GM18951 (cell line): ENCODE results near the gene F2R.
"Not testable (repeated sequence)": the region's sequence is repeated elsewhere in the genome, so short reads cannot be mapped to it uniquely, and the experiment has no call there.

ENCODE experiments used
- POLR2A ChIP-seq: IDR thresholded peaks from 4 replicates; pipeline ENCODE4 v1.6.1; 2011; ENCODE audit warnings: mild to moderate bottlenecking; ENCODE audit not compliant: insufficient read length, insufficient read depth; ENCODE audit errors: extremely low read depth
- in situ Hi-C: fragments of 300-500 bp; cut with MboI; formaldehyde crosslinking; loops from one replicate; pipeline ENCODE4 v1.12.0; 2022; ENCODE audit warnings: low sequenced_read_pairs, mixed read lengths, inconsistent platforms; ENCODE audit not compliant: unreplicated experiment

Gene F2R

DNA sequence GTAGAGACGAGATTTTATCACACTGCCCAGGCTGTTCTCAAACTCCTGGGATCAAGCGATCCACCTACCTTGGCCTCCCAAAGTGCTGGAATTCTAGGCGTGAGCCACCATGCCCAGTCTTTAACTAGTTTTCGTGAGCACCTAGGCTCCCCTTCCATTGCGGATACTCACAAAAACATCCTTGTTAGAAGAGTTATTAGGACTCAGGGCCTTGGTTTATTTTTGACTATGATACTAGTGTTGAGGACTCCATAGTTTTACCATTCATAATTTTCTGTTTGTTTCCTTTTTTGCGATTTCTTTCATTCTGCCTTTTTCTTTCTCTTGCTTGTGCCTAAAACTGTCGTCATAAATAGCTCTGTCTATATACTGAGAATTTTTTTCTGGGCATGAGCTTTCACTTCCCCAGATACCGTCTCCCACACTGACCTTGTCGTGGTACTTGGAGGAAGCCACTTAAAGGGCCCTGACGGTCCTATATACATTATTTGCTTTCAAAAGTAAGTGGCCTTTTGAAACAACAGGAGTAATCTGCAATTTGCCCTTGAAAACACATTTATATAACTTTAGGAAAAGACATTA lies 5.2 kb downstream of the F2R start:
- no peak for TF ChIP-seq POLR2A
- in situ Hi-C loops: no loop called here

DNA sequence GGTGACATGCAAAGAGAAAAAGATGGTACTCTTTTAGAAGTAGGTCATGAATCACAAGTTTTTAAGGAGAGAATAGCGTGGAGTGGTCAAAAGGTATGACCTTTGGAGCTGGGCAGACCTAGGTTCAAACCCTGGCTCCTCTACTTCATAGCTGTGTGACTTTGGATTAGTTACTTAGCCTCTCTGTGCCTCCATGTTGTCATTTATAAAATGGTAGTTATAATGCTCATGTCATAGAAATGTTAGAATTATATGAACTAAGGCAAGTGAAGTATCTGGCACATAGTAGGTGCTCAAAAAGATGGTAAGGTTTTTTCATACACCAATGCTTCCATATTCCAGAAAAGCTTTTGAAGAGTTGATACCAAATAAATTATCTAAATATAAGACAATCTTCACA lies 7.3 kb downstream of the F2R start:
- TF ChIP-seq POLR2A: no peak
- in situ Hi-C loops: no loop called here

DNA sequence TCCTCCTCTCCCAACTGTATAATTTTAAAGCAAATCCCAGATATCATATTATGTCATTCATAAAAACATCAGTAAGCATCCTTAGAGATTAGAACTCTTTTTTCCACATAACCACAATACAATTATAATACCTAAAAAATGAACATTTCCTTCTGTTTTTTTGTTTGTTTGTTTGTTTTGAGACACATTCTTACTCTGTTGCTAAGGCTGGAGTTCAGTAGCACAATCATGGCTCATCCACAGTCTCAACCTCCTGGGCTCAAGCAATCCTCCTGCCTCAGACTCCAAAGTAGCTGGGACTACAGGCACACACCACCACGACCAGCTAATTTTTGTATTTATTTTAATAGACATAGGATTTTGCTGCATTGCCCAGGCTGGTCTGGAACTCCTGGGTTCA lies 8.0 kb downstream of the F2R start:
- no peak for TF ChIP-seq POLR2A
- in situ Hi-C loops: no loop called here

DNA sequence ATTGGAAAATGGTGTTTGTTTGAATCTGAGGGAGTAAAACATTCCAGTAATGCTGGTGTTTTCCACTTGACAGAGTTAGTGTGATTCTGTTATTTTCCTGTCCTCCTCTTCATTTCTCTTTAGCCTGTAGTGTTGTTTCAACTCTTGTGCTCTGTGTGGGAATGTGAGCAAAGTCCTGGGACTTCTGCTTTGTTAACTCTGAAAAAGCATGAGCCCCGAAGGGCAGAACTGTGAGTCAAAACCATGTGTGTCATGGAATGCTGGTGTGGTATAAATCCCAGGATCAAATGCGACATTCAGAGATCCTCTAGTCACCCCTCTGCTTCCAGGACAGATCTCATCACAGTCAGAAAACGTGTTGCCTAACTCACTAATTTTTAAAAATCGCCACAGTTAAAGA lies 8.9 kb downstream of the F2R start:
- in situ Hi-C loops: no loop called here
- no peak for TF ChIP-seq POLR2A

DNA sequence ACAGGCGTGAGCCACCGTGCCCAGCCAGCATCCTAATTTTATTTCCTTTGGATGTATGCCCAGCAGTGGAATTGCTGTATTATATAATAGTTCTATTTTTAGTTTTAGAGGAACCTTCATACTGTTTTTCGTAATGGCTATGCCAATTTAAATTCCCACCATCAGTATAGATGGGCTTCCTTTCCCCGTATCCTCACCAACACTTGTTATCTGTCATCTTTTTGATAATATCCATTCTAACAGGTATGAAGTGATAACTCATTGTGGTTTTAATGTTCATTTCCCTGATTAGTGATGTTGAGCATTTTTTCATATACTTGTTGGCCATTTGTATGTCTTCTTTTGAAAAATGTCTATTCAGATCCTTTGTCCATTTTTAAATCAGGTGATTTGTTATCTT lies 13.0 kb downstream of the F2R start:
- TF ChIP-seq POLR2A: no peak
- in situ Hi-C loops: no loop called here

DNA sequence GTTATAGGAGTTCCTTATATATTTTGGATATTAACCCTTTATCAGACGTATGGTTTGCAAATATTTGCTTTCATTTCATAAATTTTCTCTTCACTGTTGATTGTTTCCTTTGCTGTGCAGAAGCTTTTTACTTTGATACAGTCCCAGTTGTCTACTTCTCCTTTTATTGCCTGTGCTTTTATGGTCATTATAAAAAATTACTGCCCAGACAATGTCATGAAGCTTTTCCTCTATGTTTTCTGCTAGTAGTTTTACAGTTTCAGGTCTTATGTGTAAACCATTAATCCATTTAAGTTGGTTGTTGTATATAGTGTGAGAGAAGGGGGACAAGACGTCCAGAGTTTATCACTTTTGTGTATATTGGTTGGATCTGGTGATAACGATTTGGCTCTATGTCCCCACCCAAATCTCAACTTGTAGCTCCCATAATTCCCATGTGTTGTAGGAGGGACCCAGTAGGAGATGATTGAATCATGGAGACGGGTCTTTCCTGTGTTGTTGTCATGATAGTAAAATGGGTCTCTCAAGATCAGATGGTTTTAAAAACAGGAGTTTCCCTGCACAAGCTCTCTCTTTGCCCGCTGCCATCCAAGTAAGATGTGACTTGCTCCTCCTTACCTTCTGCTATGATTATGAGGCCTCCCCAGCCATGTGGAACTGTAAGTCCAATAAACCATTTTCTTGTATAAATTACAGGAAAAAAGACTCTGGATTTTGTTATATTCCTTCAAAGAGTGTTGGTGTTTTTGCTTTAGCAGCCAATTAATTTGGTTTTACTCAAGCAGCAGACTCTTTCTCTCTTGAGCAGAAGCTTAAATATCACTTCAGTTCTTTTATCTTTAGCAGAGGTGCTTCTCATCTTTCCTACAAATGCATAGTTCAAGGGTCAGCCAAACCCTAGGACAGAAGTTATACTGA lies 13.7 kb downstream of the F2R start:
- in situ Hi-C loops: no loop called here
- no peak for TF ChIP-seq POLR2A

DNA sequence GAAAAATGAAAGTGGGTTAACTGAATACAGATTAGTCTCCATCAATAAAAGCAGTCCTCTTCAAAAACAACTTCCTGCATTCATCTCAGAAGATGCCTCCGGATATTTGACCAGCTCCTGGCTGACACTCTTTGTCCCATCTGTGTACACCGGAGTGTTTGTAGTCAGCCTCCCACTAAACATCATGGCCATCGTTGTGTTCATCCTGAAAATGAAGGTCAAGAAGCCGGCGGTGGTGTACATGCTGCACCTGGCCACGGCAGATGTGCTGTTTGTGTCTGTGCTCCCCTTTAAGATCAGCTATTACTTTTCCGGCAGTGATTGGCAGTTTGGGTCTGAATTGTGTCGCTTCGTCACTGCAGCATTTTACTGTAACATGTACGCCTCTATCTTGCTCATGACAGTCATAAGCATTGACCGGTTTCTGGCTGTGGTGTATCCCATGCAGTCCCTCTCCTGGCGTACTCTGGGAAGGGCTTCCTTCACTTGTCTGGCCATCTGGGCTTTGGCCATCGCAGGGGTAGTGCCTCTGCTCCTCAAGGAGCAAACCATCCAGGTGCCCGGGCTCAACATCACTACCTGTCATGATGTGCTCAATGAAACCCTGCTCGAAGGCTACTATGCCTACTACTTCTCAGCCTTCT lies 16.6 kb downstream of the F2R start:
- TF ChIP-seq POLR2A: no peak
- in situ Hi-C loops: no loop called here

DNA sequence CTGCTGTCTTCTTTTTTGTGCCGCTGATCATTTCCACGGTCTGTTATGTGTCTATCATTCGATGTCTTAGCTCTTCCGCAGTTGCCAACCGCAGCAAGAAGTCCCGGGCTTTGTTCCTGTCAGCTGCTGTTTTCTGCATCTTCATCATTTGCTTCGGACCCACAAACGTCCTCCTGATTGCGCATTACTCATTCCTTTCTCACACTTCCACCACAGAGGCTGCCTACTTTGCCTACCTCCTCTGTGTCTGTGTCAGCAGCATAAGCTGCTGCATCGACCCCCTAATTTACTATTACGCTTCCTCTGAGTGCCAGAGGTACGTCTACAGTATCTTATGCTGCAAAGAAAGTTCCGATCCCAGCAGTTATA lies 17.1 kb downstream of the F2R start:
- no peak for TF ChIP-seq POLR2A
- in situ Hi-C loops: no loop called here

DNA sequence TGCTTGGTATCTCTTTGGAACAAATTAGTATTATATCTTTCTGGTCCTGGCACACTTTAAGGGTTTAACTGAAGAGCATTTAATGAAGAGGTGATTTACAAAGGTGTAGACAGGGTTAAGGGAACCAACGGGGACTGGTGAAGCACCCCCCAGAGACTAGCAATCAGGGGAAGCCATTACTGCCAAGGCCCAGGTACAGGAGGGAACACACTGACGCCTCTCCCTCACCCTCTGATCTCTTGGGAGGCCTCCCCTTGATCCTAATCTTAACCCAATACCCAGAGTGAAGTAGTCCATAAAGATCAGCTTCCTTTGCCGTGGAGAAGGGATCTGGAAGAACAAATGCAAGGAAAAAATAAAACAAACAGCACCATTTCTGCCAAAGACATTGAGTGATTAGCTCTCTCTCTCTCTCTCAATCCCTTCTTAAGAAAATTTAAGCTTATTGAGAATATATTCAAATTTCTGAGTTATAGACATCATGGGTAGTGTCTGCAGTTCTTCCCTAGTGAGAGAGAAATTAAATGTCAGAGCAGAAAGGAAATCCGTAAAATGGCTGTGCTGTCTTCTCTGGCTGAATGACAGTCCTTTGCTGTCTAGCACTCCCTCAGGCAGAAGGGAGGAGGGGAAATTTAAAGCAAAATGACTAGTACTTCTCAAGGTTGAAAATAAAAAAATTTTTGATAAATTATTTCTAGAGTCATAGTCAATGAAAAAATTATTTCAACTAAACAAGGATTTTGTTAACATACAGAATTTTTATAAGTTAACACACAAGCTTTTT lies 20.0 kb downstream of the F2R start:
- TF ChIP-seq POLR2A: no peak
- in situ Hi-C loops: no loop called here

DNA sequence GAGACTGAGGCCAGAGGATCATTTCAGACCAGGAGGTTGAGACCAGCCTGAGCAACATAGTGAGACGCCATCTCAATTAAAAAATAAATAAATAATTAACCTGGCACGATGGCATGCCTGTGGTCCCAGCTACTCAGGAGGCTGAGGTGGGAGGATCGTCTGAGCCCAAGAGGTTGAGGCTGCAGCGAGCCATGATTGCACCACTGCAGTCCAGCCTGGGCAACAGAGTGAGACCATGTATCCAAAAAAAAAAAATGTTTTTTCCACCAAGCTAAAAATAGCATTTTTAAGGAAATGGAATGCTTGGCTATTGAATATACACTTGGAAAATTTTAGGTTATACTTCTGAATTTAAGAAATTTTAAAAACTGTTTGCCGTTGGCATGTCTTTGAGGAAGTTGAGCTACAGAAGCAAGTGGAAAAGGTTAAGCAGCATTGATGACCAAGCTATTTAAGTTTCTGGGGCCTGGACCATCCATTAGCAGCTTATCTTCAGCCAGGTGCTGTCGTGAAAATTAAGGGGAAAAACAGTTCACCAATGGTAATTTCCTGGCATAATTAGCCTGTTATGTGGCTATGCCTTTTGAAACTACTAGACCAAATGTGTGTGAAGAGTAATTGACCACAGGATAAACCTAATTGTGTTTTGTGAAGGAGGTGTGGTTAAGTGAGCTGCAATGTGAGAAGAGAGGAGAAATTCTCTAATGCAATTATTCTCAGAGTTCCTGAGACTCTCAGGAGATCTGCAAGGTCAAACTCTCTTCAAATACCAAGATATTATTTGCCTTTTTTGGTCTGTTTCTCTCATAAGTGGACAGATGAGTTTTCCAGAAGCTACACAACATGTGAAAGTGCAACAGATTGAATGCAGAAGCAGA lies 21.0 kb downstream of the F2R start:
- TF ChIP-seq POLR2A: no peak
- in situ Hi-C loops: no loop called here

DNA sequence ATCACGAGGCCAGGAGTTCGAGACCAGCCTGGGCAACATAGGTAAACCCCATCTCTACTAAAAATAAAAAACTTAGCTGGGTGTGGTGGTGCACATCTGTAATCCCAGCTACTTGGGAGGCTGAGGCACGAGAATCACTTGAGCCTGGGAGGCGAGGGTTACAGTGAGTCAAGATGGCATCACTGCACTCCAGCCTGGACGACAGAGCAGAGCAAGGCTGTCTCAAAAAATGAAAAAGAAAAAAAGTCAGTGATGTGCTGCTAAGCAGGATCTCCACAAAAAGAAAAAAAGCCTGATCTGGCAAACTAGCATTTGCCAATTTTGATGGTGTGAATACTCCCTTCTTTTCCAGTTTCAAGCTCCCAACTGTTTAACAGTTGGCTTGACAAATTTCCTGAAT lies 21.9 kb downstream of the F2R start:
- in situ Hi-C loops: no loop called here
- TF ChIP-seq POLR2A: no peak

DNA sequence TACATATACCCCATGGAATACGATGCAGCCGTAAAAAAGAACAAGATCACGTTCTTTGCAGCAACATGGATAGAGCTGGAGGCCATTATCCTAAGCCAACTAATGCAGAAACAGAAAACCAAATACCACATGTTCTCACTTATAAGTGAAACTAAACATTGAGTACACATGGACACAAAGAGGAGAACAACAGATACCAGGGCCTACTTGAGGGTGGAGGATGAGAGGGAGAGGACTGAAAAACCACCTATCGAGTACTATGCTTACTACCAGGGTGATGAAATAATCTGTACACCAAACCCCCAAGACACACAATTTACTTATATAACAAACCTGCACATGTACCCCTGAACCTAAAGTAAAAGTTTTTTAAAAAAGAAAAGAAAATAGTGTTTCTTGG lies 25.6 kb downstream of the F2R start:
- in situ Hi-C loops: not testable (repeated sequence)
